ENCODE results near the gene CELA2A.
A peak's percentile ranks its signal among the peaks of the same experiment; 100 is the strongest.

CELA2A gene

GRCh38 chr1:15456313-15456954 is at the start of gene CELA2A:
CELA2A (plus strand) TSS chr1:15456732; CDS start chr1:15456754, 22 bp downstream.
- DNase-seq (ENCODE audit: low read depth, low spot score), result no peak

- no peak for DNase-seq (ENCODE audit: low read depth, low spot score)
Observed at GRCh38 chr1:15407580-15407979, 49.0 kb upstream of the CELA2A start.

- DNase-seq (ENCODE audit: low read depth, low spot score), result no peak
Observed at GRCh38 chr1:15408890-15409387, 47.6 kb upstream of the CELA2A start.

GRCh38 chr1:15409388-15410222 is 46.9 kb upstream of the CELA2A start, which contains the start of gene EFHD2:
EFHD2 (plus strand) TSS chr1:15409888; CDS start chr1:15409972, 84 bp downstream.
- DNase-seq (ENCODE audit: low read depth, low spot score), result peak; percentile 74

- DNase-seq (ENCODE audit: low read depth, low spot score), result no peak
Observed at GRCh38 chr1:15410223-15410883, 46.2 kb upstream of the CELA2A start.

GRCh38 chr1:15410884-15411245 is 45.7 kb upstream of the CELA2A start:
- no peak for DNase-seq (ENCODE audit: low read depth, low spot score)

- no peak for DNase-seq (ENCODE audit: low read depth, low spot score)
Observed at GRCh38 chr1:15411593-15412137, 44.9 kb upstream of the CELA2A start.

- no peak for DNase-seq (ENCODE audit: low read depth, low spot score)
Observed at GRCh38 chr1:15412175-15412800, 44.2 kb upstream of the CELA2A start.

- DNase-seq (ENCODE audit: low read depth, low spot score), result no peak
Observed at GRCh38 chr1:15412843-15413242, 43.7 kb upstream of the CELA2A start.

GRCh38 chr1:15413563-15414444 is 42.7 kb upstream of the CELA2A start:
- no peak for DNase-seq (ENCODE audit: low read depth, low spot score)

- DNase-seq (ENCODE audit: low read depth, low spot score), result no peak
Observed at GRCh38 chr1:15414445-15414983, 42.0 kb upstream of the CELA2A start.

GRCh38 chr1:15417059-15417934 is 39.2 kb upstream of the CELA2A start:
- DNase-seq (ENCODE audit: low read depth, low spot score), result no peak

- DNase-seq (ENCODE audit: low read depth, low spot score), result no peak
Observed at GRCh38 chr1:15418806-15419515, 37.6 kb upstream of the CELA2A start.

- DNase-seq (ENCODE audit: low read depth, low spot score), result no peak
Observed at GRCh38 chr1:15420853-15421465, 35.6 kb upstream of the CELA2A start.

GRCh38 chr1:15422871-15423270 is 33.7 kb upstream of the CELA2A start:
- no peak for DNase-seq (ENCODE audit: low read depth, low spot score)

- no peak for DNase-seq (ENCODE audit: low read depth, low spot score)
Observed at GRCh38 chr1:15423355-15424077, 33.0 kb upstream of the CELA2A start.

- no peak for DNase-seq (ENCODE audit: low read depth, low spot score)
Observed at GRCh38 chr1:15424146-15424667, 32.3 kb upstream of the CELA2A start.
